ENCODE results near the gene DPY19L1.

The DPY19L1 gene

DNA sequence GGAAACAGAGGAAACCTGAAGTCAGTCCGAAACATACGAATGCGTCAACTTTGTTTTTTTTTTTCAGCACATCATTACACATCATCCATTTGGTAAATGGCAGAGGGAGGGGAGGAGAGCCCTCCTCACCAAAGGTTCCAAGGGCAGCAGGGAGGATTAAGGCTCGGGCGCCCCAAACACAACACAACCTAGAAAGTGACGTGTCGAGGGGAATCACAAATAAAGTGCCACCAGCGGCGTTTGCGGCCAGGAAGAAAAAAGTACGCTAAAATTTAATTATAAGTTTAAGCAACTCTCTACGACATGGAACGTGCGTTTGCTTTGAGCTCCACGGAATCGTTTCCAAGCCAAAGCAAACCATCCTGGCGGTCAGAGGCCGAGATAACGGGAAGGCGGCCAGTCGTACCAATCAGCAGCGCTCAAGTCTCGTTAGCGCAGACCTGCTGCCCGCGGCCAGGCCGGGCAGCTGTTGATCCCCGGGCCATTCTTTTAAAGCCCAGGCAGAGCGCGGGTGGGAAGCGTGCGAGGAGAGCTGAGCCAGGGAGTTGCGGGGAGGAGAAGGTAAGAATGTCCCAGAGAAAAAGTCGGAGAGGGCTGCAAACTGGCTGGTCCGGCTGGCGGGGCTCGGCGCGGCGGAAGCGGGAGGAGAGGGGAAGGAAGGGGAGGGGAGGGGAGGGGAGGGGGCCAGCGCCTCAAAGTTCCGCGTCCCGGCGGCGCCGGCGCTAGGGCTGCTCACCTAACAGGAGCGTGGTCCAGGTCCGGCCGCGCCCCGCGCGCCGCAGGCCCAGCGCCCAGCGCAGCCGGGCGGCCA is 719 bp downstream of the DPY19L1 start:
- H3K27ac ChIP-seq = peak overlapping the region; percentile 29
- peak; percentile 3 for TF ChIP-seq CTCF (IDR thresholded peaks at IDR 0.05; ENCODE audit: low read depth, low read length, missing control alignments)
- in situ Hi-C loops (cut with HindIII; ENCODE audit: low pct_ligation_motif_present, low sequenced_read_pairs) = no loop called here
- H3K27me3 ChIP-seq (replicated peaks) = no peaks in the 10 kb centered on the region
- DNase-seq = peak; percentile 37
- H3K4me3 ChIP-seq (ENCODE audit: low read depth, low read length) = peak overlapping the region; percentile 81
- H3K36me3 ChIP-seq (replicated peaks) = no peaks in the 10 kb centered on the region

DNA sequence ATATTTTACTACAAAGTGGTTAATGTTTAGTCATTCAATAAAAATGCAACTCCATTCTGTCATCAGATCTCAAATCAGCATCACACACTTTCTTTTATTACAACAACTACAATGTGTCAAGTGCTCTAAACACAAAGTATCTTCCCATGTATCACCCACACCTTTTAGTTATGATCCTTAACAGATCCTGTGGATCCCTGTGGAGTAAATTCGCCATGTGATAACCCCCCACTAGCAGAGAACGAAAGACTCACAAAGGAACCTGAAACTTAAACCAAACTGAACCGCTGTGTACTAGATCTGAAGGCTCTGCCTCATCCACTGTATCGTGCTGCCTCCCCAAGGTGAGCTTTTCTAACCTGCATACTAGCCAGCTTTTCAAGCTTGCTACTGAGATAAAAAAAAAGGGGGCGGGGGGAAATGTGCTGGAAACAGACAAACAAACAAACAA is 1.7 kb downstream of the DPY19L1 start:
- peak; percentile 25 for TF ChIP-seq CTCF (IDR thresholded peaks at IDR 0.05; ENCODE audit: low read depth, low read length, missing control alignments)
- H3K27me3 ChIP-seq (replicated peaks) = no peaks in the 10 kb centered on the region
- H3K36me3 ChIP-seq (replicated peaks) = no peaks in the 10 kb centered on the region
- H3K27ac ChIP-seq = peak overlapping the region; percentile 29
- in situ Hi-C loops (cut with HindIII; ENCODE audit: low pct_ligation_motif_present, low sequenced_read_pairs) = no loop called here
- peak; percentile 44 for DNase-seq
- peak overlapping the region; percentile 81 for H3K4me3 ChIP-seq (ENCODE audit: low read depth, low read length)

DNA sequence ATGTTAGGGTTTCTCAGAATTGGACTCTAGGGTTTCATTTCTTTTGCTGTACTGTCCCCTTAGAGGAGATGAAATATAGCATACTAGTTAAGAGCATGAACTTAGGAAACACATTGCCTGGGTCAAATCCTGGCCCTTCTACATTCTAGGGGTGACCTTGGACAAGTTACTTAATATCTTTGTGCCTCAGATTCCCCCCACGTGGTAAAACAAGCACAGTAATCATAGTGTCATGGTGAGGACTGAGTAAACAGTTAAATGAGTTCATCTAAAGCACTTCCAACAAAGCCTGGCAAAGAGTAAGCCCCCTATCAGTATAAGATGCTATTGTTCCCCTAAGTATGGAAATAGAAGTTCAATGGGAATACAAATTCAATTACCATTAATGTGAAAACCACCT is 5.1 kb downstream of the DPY19L1 start:
- H3K27me3 ChIP-seq (replicated peaks) = no peaks in the 10 kb centered on the region
- in situ Hi-C loops (cut with HindIII; ENCODE audit: low pct_ligation_motif_present, low sequenced_read_pairs) = no loop called here
- H3K4me3 ChIP-seq (ENCODE audit: low read depth, low read length) = no peak overlapping the region
- no peak overlapping the region for H3K27ac ChIP-seq
- TF ChIP-seq CTCF (IDR thresholded peaks at IDR 0.05; ENCODE audit: low read depth, low read length, missing control alignments) = no peak
- no peak for DNase-seq
- H3K36me3 ChIP-seq (replicated peaks) = no peaks in the 10 kb centered on the region

- no peak for DNase-seq
- Histone ChIP-seq H3K27me3 (replicated peaks) (no peaks in the 10 kb centered on the region), H3K4me3 (ENCODE audit: low read depth, low read length) (no peak overlapping the region), H3K36me3 (replicated peaks) (no peaks in the 10 kb centered on the region), H3K27ac (no peak overlapping the region)
- TF ChIP-seq CTCF (IDR thresholded peaks at IDR 0.05; ENCODE audit: low read depth, low read length, missing control alignments) = no peak
- in situ Hi-C loops (cut with HindIII; ENCODE audit: low pct_ligation_motif_present, low sequenced_read_pairs) = no loop called here
Measured at GRCh38 chr7:35030848-35031247, 6.4 kb downstream of the DPY19L1 start.

DNA sequence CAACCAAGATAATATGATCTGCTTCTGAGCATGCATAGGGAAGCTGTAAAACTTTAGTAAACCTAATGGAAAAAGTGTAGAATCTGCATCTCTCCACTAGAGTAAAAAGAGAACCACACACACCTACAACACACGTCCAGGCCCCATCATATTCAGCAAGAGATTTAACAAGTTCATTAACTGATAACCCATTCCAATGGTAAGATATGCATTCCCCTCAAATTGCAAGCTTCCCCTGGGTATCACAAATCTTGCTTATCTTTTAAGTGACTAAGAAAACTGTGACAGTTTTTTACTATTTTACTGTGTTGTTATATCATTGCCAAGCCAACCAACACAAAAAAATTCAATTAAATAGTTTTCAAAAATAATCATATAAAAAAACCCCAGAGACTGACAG is 8.0 kb downstream of the DPY19L1 start:
- DNase-seq = no peak
- in situ Hi-C loops (cut with HindIII; ENCODE audit: low pct_ligation_motif_present, low sequenced_read_pairs) = no loop called here
- H3K4me3 ChIP-seq (ENCODE audit: low read depth, low read length) = no peak overlapping the region

More for the DNA sequence above, 8.0 kb downstream of the DPY19L1 start:
- Histone ChIP-seq H3K27me3 (replicated peaks) (no peaks in the 10 kb centered on the region), H3K27ac (no peak overlapping the region), H3K36me3 (replicated peaks) (no peaks in the 10 kb centered on the region)
- no peak for TF ChIP-seq CTCF (IDR thresholded peaks at IDR 0.05; ENCODE audit: low read depth, low read length, missing control alignments)
